DLD1 (cell line): ENCODE measurements around the gene PUM1.

Source experiments
- in situ Hi-C: cut with HindIII; loops from 2 replicates; pipeline ENCODE4 v1.10.0; 2017; ENCODE audit warnings: low sequenced_read_pairs

PUM1 gene

GRCh38 chr1:30895382-30895943 lies 170.1 kb downstream of the PUM1 start:
- in situ Hi-C loops: no loop called here

- in situ Hi-C loops: no loop called here
Observed at GRCh38 chr1:30894508-30894973, 171.0 kb downstream of the PUM1 start.

- in situ Hi-C loops: no loop called here
Observed at GRCh38 chr1:30893776-30894507, 171.6 kb downstream of the PUM1 start.

GRCh38 chr1:30892671-30893073 lies 172.8 kb downstream of the PUM1 start:
- in situ Hi-C loops: no loop called here

- in situ Hi-C loops: no loop called here
Observed at GRCh38 chr1:30891227-30891552, 174.3 kb downstream of the PUM1 start.

GRCh38 chr1:30890502-30891226 lies 174.9 kb downstream of the PUM1 start:
- in situ Hi-C loops: no loop called here

- in situ Hi-C loops: no loop called here
Observed at GRCh38 chr1:30889511-30889910, 176.0 kb downstream of the PUM1 start.

- in situ Hi-C loops: no loop called here
Observed at GRCh38 chr1:30888975-30889374, 176.5 kb downstream of the PUM1 start.

- in situ Hi-C loops: no loop called here
Observed at GRCh38 chr1:30888391-30888790, 177.1 kb downstream of the PUM1 start.

GRCh38 chr1:30887485-30888315 lies 177.8 kb downstream of the PUM1 start:
- in situ Hi-C loops: no loop called here

- in situ Hi-C loops: no loop called here
Observed at GRCh38 chr1:30886710-30887428, 178.6 kb downstream of the PUM1 start.

- in situ Hi-C loops: no loop called here
Observed at GRCh38 chr1:30885570-30886522, 179.7 kb downstream of the PUM1 start.

- in situ Hi-C loops: no loop called here
Observed at GRCh38 chr1:30884723-30885122, 180.8 kb downstream of the PUM1 start.

- in situ Hi-C loops: no loop called here
Observed at GRCh38 chr1:30883389-30884172, 181.9 kb downstream of the PUM1 start.

GRCh38 chr1:30882678-30883388 lies 182.7 kb downstream of the PUM1 start:
- in situ Hi-C loops: no loop called here
